HG02840 (cell line): ENCODE measurements around the gene ZNF518A.
A peak's percentile ranks its signal among the peaks of the same experiment; 100 is the strongest.
"Not testable (repeated sequence)": the region's sequence is repeated elsewhere in the genome, so short reads cannot be mapped to it uniquely, and the experiment has no call there.

Experiments used
- ATAC-seq: cut with Tn5 transposase; IDR thresholded peaks from one replicate; pipeline ENCODE4 v1.9.1; 2021; ENCODE audit warnings: mild to moderate bottlenecking, moderate library complexity, moderate number of reproducible peaks; ENCODE audit not compliant: unreplicated experiment, low FRiP score

ZNF518A gene

DNA sequence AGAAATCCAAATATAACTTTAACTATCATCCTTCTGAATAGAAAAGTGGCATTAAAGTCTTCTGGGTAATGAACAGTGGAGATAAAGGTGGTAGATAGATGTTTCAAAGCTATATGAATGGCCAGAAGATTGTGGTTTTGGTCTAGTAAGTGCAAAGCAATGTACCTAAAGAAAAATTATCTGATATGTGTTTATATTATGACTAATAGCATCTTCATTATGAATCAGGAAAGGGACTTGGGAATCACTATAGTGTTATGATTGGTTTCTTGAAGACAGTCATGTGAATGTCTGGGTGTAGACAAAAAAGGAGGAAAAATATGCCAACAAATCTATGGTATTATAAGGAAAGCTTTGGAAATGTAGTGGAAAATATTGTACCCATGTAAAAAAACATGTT lies 3.0 kb downstream of the ZNF518A start:
- ATAC-seq: no peak

- ATAC-seq: no peak
These were observed 6.7 kb downstream of the ZNF518A start for GRCh38 chr10:96136810-96137209.

- ATAC-seq: no peak
These were observed 7.5 kb downstream of the ZNF518A start for GRCh38 chr10:96137567-96137966.

GRCh38 chr10:96138102-96138501 lies 8.0 kb downstream of the ZNF518A start:
- peak; percentile 54 for ATAC-seq

DNA sequence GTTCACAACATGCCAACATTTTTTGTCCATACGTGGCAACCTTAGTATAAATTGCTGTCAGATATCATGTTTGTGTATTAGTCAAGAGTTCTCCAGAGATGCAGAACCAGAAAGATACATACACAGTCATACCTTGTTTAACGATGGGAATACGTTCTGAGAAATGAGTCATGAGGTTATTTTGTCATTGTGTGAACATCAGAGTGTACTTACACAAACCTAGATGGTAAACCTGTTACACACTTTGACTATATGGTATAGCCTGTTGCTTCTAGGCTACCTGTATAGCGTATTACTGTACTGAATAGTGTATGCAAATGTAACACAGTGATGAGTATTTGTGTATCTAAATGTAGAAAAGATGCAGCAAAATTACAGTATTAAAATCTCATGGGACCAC lies 22.3 kb downstream of the ZNF518A start:
- ATAC-seq: no peak

DNA sequence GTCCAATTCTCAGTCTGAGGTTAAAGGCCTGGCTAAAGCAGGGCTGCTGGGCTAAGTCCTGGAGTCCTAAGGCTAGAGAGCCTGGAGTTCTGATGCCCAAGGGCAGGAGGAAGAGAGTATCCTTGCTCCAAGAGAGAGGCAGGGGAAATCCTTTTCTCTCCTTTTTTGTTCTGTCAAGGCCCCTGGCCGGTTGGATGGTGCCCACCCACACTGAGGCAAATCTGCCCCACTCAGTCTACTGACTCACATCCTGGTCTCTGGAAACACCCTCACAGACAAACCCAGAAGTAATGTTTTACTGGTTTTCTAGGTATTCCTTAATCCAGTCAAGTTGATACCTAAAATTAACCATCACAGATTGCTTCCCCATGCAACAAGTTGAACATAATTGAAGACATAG lies 23.0 kb downstream of the ZNF518A start:
- no peak for ATAC-seq

GRCh38 chr10:96165726-96166125 lies 35.6 kb downstream of the ZNF518A start:
- no peak for ATAC-seq

GRCh38 chr10:96168546-96168945 lies 38.4 kb downstream of the ZNF518A start:
- no peak for ATAC-seq

- ATAC-seq: no peak
These were observed 40.1 kb downstream of the ZNF518A start for GRCh38 chr10:96170230-96170629.

GRCh38 chr10:96172666-96173065 lies 42.6 kb downstream of the ZNF518A start:
- no peak for ATAC-seq

DNA sequence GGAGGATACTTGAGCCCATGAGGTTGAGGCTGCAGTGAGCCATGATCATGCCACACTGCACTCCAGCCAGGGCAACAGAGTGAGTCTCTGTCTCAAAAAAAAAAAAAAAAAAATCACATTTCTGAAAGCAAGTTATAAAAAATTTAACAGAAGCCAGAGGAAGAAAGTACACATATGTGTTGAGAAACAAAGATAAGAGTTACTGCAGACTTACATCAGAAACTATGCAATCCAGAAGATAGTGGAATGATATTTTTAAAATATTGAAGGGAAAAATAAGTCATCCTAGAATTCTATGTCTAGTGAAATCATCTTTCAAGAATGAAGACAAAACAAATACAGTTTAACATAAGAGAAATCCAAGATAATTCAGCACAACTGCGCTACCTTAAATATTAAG lies 46.9 kb downstream of the ZNF518A start:
- ATAC-seq: no peak

- ATAC-seq: no peak
These were observed 58.3 kb downstream of the ZNF518A start for GRCh38 chr10:96188421-96188820.

GRCh38 chr10:96188916-96189315 lies 58.8 kb downstream of the ZNF518A start:
- no peak for ATAC-seq

DNA sequence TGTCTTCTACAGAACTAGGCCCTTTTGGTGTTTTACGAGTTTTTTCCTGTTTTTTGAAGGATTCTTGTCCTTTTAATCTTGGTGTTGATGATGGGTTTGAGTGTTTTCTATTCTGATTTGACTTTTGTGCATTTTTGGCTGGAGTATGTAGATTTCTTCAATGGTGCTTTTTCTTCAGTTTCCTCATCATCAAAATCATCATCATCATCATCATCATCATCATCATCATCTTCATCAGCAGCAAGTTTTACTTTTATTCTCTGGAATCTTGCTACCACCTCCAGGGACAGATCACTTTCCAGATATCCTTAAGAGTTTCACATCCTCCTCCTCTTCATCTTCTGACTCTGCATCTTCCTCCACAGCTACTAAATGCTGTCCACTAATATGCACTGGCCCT lies 59.4 kb downstream of the ZNF518A start:
- ATAC-seq: not testable (repeated sequence)

GRCh38 chr10:96201525-96201924 lies 71.4 kb downstream of the ZNF518A start:
- ATAC-seq: no peak

GRCh38 chr10:96205580-96205979 lies 75.5 kb downstream of the ZNF518A start:
- ATAC-seq: no peak

GRCh38 chr10:96208271-96208670 lies 78.2 kb downstream of the ZNF518A start:
- peak; percentile 53 for ATAC-seq

DNA sequence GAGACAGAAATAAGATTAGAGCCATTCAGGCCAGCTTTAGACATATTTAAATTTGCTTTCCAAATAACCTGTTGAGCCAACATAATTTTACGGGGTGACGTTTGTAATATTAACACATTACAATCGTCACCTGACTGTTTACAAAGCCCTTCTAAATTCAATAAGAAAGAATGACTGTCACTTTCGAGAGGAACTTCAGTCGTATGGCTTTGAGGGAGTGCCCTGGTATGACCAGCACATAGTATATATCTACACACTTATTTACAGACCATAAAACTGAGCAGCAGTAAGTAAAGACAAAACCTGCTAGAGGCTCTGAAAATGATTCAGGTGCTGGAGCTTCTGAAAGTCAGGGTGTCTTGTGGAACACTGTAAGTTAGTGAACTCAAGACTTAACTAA lies 78.8 kb downstream of the ZNF518A start:
- ATAC-seq: no peak

DNA sequence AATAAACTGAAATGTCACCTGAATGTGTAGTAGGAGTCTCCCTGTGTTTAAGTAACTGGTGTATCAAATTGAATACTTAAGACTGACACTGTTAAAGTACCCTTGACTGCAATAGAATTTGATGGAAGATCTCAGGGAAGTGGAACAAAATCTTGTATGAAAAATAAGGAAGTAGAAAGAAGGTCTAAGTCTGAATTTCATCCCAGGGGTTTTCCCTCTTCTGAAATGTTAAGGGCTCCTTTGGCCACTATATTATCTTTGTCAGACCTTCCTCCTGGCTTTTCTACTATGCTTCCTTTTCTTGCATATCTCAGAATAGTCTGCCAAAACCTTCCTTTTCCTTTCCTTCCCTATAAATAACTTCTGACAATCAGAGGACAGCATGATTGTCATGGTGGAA lies 81.7 kb downstream of the ZNF518A start:
- no peak for ATAC-seq

GRCh38 chr10:96212911-96213310 lies 82.8 kb downstream of the ZNF518A start:
- no peak for ATAC-seq
